Posterior vena cava (tissue), 2 donors: ENCODE measurements around the gene HTT-AS. TPM values are rescaled to one million over a fixed set of nuclear protein-coding genes. Genes with fewer than 3 reads are reported as not detected.
"Not testable (repeated sequence)": the region's sequence is repeated elsewhere in the genome, so short reads cannot be mapped to it uniquely, and the experiment has no call there.

Experiments used
- DNase-seq: peaks from one replicate; pipeline ENCODE4 v3.0.0-alpha.2; 2020; ENCODE audit warnings: low spot score
- intact Hi-C, 2 donors: fragments of 100-400 bp; cut with DNase I; formaldehyde crosslinking; loops; one replicate each; pipeline versions ENCODE4 v1.14.1 to v1.14.2; 2022 to 2023
- total RNA-seq, 2 donors: library from RNA; stranded (reverse); fragmentation: NEBNext Ultra II Directional; extraction: Animal tissue kit (Norgen Biotek cat#: 25700); gene quantifications; one replicate each; pipeline ENCODE4 v1.2.1, GENCODE V29; 2021
- donor health status: DM: yes; HTN: yes; CAD: no.
- donor health status: DM: yes; HTN: yes; CAD: no.

HTT-AS gene
- total RNA-seq, 2 donors from 2014 or later = not detected

- no peak for DNase-seq
- intact Hi-C loops = loop anchor here in 1 of 2 donors (2.0 kb wide), 1 partner anchor 35 kb away; no protein-coding TSS in a partner anchor
Observed at GRCh38 chr4:3096202-3096601, 21.9 kb upstream of the HTT-AS start.

- intact Hi-C loops, DNase-seq: not testable (repeated sequence)
Observed at GRCh38 chr4:3094701-3095100, 20.4 kb upstream of the HTT-AS start.

DNA sequence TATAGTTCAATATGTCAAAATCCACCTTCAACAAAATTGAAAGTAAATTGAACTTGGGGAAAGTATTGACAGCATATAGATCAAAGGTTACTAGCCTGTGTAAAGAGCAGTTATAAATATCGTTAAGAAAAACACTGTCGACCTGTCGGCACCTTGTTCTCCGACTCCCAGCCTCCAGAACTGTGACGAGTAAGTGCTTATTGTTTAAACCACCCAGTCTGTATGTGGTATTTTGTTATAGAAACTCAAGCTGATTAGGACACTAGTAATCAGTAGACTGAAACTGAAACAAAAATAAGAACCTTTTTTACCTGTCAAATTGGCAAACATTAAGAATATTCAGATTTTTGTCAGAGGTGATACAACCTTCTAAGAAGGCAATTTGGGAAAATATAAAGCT, 17.1 kb upstream of the HTT-AS start:
- no peak for DNase-seq
- intact Hi-C loops = no loop called here

DNA sequence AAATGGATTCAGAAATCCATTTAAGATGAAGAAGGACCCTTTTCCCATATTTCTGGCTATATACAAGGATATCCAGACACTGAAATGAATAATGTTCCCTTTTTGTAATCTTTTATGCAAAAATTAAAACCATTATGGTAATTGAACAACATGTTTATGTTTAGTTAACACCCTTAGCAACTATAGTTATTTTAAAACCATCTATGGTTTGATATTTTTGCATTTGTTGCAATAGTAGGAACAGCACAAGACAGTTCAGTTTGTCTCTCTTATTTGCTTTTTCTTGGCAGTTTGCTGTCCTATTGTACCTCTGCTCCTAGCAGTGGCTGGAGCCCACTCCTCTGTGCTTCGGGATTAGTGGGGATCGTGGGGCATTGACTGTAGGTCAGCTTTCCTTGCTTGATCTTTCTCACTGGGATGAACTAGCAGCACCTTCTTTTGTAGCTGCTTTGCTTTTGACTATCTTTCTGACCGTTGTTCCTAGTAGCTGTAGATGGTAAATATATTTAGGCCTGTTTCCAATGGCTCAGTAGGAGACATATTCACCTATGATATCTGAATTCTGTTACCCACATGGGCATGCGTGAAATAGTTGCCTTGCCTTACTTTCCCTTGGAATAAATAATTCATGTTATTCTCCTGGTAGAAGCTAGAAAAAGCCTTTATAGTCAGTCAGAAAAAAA, 12.9 kb upstream of the HTT-AS start:
- DNase-seq = no peak
- intact Hi-C loops = no loop called here

DNA sequence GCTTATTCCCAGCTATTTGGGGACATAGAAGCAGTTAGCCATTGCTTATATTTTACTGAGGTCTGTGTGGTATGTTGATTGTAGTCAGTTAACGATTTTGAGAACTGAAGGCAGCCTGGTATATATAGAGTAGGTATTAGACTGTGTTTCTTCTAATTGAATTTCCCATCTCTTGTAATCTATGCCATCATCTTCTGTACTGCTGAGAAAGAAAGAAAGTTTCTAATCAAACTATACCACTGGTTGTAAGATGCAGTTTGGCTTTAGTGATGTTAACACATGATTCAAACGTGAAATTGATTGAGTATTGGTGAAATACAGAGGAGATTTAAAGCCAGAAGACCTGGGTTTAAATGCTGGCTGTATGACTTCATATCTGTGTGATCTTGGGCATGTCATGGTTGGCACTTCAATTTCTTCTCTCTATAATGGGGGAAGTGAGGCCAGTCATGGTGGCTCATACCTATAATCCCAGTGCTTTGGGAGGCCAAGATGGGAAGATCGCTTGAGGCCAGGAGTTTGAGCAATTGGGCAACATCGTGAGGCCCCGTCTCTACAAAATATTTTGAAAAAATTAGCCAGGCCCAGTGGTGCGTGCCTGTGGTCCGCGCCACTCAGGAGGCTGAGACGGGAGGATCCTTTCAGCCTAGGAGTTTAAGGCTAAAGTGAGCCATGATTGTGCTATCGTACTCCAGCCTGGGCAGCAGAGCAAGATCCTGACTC, 11.8 kb upstream of the HTT-AS start:
- DNase-seq = no peak
- intact Hi-C loops = no loop called here

GRCh38 chr4:3083732-3084131, 9.4 kb upstream of the HTT-AS start:
- no peak for DNase-seq
- intact Hi-C loops = no loop called here

DNA sequence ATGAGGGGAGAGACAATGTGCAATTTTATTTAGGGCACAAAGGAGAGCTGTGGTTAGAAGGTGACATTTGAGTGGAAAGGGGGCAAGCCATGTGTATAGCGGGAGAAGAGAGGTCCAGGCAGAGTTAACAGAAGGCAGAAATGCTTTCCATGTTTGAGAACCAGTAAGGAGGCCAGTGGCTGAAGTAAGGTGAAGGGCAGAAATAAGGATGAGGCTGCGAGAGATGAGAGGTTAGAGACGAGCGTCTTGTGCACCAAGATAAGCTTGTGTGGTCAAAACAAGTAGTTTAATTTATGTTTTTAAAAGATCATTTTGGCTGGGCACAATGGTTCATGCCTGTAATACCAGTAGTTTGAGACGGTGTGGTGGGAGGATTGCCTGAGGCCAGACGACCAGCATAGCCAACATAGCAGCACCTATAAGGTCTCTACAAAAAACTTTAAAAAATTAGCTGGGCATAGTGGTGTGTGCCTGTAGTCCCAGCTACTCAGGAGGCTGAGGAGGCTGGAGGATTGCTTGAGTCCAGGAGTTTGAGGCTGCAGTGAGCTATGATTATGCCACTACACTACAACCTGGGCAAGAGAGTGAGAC, 8.7 kb upstream of the HTT-AS start:
- DNase-seq = no peak
- intact Hi-C loops = no loop called here

DNA sequence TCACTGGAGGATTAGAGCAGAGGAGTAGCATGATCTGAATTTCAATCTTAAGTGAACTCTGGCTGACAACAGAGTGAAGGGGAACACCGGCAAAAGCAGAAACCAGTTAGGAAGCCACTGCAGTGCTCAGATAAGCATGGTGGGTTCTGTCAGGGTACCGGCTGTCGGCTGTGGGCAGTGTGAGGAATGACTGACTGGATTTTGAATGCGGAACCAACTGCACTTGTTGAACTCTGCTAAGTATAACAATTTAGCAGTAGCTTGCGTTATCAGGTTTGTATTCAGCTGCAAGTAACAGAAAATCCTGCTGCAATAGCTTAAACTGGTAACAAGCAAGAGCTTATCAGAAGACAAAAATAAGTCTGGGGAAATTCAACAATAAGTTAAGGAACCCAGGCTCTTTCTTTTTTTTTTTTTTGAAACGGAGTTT, 5.4 kb upstream of the HTT-AS start:
- intact Hi-C loops = no loop called here

GRCh38 chr4:3077796-3078195, 3.5 kb upstream of the HTT-AS start:
- intact Hi-C loops = no loop called here
- no peak for DNase-seq

More for the DNA sequence above, 5.4 kb upstream of the HTT-AS start:
- no peak for DNase-seq

DNA sequence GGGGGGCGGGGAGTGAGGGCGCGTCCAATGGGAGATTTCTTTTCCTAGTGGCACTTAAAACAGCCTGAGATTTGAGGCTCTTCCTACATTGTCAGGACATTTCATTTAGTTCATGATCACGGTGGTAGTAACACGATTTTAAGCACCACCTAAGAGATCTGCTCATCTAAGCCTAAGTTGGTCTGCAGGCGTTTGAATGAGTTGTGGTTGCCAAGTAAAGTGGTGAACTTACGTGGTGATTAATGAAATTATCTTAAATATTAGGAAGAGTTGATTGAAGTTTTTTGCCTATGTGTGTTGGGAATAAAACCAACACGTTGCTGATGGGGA, 1.3 kb upstream of the HTT-AS start:
- intact Hi-C loops = no loop called here
- no peak for DNase-seq

- intact Hi-C loops = no loop called here
- peak; percentile 88 for DNase-seq
Observed at GRCh38 chr4:3074846-3075651, 711 bp upstream of the HTT-AS start.

- DNase-seq = no peak
- intact Hi-C loops = no loop called here
Observed at GRCh38 chr4:3073158-3074077, 920 bp downstream of the HTT-AS start.

- intact Hi-C loops = no loop called here
Observed at GRCh38 chr4:3071811-3072210, 2.5 kb downstream of the HTT-AS start.

DNA sequence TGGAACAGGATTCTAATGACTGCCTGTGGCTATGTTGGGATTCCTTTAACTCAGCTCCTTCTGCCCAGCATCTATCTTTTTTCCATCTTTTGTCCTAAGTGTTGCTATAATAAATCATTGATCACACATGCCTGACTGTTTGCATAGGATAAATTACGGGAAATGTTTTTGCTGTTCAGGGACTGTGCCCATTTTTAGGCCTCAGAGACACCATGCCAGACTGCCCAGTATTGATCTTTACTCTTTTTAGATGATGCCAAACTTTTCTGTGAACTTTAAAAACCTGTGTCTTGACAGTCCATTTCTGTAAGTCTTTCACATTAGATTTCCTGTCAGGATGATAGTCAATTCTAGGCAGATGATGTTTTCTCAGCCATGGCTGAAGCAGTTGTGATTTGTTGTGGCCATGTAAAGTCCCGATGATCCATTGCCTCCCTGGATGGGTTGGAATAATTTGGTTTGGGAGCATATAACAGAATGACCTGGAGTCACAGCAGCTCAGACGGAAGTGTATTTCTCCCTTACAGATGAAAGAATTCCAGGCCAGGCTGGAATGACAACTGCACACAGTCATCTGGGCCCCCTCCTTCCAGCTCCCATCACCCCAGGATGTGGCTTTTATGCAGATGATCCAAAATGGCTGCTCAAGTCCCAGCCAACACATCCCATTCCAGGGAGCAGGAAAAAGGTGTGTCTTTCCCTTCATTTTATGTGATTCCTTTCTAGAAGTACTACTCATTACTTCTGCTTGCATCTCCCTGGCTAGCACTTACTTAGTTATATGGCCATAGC, 3.4 kb downstream of the HTT-AS start:
- intact Hi-C loops = no loop called here
- DNase-seq = no peak

More at GRCh38 chr4:3071811-3072210, 2.5 kb downstream of the HTT-AS start:
- DNase-seq = no peak

DNA sequence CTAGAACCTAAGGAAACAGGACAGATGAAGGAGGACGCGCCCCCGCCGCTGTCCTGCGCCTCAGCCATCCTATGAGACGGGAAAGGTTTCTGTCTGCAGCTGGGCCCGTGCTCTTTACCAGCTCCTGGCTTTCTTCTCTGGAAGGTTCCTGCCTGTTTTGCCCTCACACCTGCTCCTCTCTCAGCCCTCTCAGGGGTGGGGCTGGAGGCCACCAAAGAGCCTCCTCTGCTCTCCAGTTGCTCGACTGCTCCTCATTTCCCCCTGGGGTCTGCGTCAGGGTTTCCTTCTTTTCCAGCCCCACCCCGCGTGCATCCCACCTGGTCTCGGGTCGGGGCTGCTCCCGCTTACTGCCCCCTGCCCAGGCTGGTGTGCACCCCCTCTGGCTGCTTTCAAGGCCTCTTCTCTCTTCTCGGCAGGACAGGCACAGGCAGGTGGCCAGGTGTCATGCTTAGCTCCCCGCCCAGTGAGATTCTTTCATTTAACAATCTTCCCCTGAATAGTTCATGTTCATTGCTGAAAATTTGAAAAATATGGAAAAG, 4.6 kb downstream of the HTT-AS start:
- intact Hi-C loops = no loop called here
- no peak for DNase-seq

DNA sequence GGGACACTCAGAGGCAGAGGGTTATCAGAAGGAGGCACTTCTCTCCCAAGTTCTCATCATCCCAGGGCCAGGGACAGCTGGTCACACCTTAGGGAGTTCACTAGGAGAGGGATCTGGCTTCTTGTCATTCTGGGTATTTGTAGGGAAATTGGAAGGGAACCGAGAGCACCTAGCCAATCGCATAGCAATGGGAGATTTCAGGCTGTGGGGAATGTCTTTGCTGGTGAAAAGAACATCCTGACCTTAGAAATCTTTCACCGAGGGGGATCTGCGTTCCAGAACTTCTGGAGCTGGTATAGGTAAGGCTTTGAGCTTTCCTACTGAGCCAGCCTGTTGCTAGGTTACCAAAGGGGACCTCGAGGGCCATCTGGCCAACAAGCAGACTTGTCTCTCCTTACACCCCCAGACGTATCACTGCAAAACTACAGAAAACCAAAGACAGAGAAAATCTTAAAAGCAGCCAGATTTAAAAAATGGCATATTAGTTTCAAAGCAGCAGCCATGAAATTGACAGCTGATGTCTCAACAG, 6.8 kb downstream of the HTT-AS start:
- no peak for DNase-seq
- intact Hi-C loops = loop anchor here in 1 of 2 donors (1.0 kb wide), 1 partner anchor 25 kb away; no protein-coding TSS in a partner anchor

DNA sequence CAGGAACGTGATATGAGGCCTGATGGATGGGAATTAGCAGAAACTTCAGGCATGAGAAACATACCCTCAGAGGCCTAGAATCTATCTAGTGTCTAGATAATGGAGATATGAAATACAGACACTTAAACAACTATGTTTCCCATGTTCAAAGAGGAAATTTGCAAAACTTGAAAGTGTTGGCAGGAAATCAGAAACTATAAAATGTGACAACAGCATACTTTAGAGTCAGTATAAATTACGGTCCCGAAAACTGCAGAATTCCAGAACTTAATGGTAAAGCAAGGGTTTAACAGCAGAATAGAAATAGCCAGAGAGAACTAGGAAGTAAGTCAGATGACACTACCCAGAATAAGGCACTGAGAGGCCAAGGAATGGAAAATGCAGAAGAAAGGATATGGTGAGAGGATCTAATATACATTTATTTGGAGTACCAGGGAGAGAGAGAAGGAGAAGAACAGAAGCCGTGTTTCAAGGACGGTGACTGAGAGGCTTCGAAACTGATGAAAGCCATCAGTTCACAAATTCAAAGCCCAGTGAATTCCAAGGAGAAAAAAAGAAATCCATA, 7.4 kb downstream of the HTT-AS start:
- intact Hi-C loops = loop anchor here in 1 of 2 donors (1.0 kb wide), 1 partner anchor 25 kb away; no protein-coding TSS in a partner anchor
- no peak for DNase-seq
